ENCODE results near the gene CHN1.

CHN1 gene

DNA sequence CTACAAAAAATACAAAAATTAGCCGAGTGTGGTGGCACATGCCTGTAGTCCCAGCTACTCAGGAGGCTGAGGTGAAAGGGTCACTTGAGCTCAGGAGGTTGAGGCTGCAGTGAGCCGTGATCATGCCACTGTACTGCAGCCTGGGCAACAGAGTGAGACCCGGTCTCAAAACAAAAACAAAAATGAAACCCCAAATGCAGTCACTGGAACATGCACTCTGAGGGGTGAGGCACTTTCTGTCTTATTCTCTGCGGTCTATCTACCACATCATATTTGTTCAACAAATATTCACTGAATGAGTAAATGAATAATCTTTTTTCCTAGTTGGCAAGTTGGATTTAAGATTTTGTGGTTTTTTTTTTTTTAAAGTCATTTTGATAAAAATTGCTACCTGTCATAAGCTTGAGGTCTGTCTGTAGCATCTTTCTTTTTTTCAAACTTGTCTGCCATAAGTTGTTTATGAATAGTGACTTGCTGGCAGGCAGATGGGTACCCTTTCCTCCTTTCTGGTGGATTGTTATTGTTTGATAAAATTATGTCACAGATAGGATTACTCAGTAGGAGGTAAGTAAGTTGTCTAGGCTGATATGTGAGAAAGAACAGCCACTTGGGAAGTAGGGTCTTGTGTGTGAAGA lies 252.7 kb downstream of the CHN1 start:
- Histone ChIP-seq H3K4me1 (ENCODE audit: insufficient read depth, low read length) (no peaks in the 10 kb centered on the region), H3K27me3 (ENCODE audit: control insufficient read depth in 1 of 2, insufficient read depth in 2 of 2, low read length in 2 of 2) (no peaks in the 10 kb centered on the region), H3K27ac (ENCODE audit: low read depth, low read length) (no peak overlapping the region), H3K36me3 (ENCODE audit: insufficient read depth, low read length) (no peaks in the 10 kb centered on the region), H3K9me3 (ENCODE audit: low read length) (no peaks in the 10 kb centered on the region), H3K4me3 (ENCODE audit: low read depth in 1 of 2, low read length in 2 of 2) (no peak overlapping the region), H3K9ac (ENCODE audit: low read length) (no peak overlapping the region)

- Histone ChIP-seq H3K4me1 (ENCODE audit: insufficient read depth, low read length) (no peaks in the 10 kb centered on the region), H3K9ac (ENCODE audit: low read length) (no peak overlapping the region), H3K4me3 (ENCODE audit: low read depth in 1 of 2, low read length in 2 of 2) (no peak overlapping the region), H3K9me3 (ENCODE audit: low read length) (no peaks in the 10 kb centered on the region), H3K36me3 (ENCODE audit: insufficient read depth, low read length) (no peaks in the 10 kb centered on the region), H3K27ac (ENCODE audit: low read depth, low read length) (no peak overlapping the region), H3K27me3 (ENCODE audit: control insufficient read depth in 1 of 2, insufficient read depth in 2 of 2, low read length in 2 of 2) (no peaks in the 10 kb centered on the region)
Observed at GRCh38 chr2:174750923-174751441, 254.2 kb downstream of the CHN1 start.

GRCh38 chr2:174749793-174750192 lies 255.4 kb downstream of the CHN1 start:
- no peak overlapping the region for H3K27ac ChIP-seq (ENCODE audit: low read depth, low read length)

GRCh38 chr2:174748948-174749347 lies 256.2 kb downstream of the CHN1 start:
- Histone ChIP-seq H3K27ac (ENCODE audit: low read depth, low read length) (no peak overlapping the region), H3K4me3 (ENCODE audit: low read depth in 1 of 2, low read length in 2 of 2) (no peak overlapping the region), H3K9ac (ENCODE audit: low read length) (no peak overlapping the region), H3K36me3 (ENCODE audit: insufficient read depth, low read length) (no peaks in the 10 kb centered on the region), H3K9me3 (ENCODE audit: low read length) (no peaks in the 10 kb centered on the region), H3K27me3 (ENCODE audit: control insufficient read depth in 1 of 2, insufficient read depth in 2 of 2, low read length in 2 of 2) (no peaks in the 10 kb centered on the region), H3K4me1 (ENCODE audit: insufficient read depth, low read length) (no peaks in the 10 kb centered on the region)

More at GRCh38 chr2:174749793-174750192, 255.4 kb downstream of the CHN1 start:
- Histone ChIP-seq H3K9ac (ENCODE audit: low read length) (no peak overlapping the region), H3K4me3 (ENCODE audit: low read depth in 1 of 2, low read length in 2 of 2) (no peak overlapping the region), H3K9me3 (ENCODE audit: low read length) (no peaks in the 10 kb centered on the region), H3K36me3 (ENCODE audit: insufficient read depth, low read length) (no peaks in the 10 kb centered on the region), H3K27me3 (ENCODE audit: control insufficient read depth in 1 of 2, insufficient read depth in 2 of 2, low read length in 2 of 2) (no peaks in the 10 kb centered on the region), H3K4me1 (ENCODE audit: insufficient read depth, low read length) (no peaks in the 10 kb centered on the region)
